Endodermal cell (in vitro differentiated cells): ENCODE measurements around the gene RPH3AL. TPM values are rescaled to one million over a fixed set of nuclear protein-coding genes. Genes with fewer than 3 reads are reported as not detected.

Source experiments
- DNase-seq: peaks from one replicate; pipeline ENCODE4 v3.0.0-alpha.2; 2017
- H3K27ac ChIP-seq: 2 replicates; pipeline ENCODE4 v1.5.1; 2013; ENCODE audit warnings: mild to moderate bottlenecking, low read depth, low read length, moderate library complexity
- H3K27me3 ChIP-seq: 2 replicates; pipeline ENCODE4 v1.6.1; 2013; ENCODE audit warnings: mild to moderate bottlenecking, low read length, moderate library complexity; ENCODE audit not compliant: insufficient read depth, control insufficient read depth, poor library complexity, severe bottlenecking
- H3K36me3 ChIP-seq: 2 replicates; pipeline ENCODE4 v1.7.0; 2013; ENCODE audit warnings: mild to moderate bottlenecking, low read length, moderate library complexity; ENCODE audit not compliant: control insufficient read depth, insufficient read depth
- H3K4me1 ChIP-seq: one replicate; pipeline ENCODE4 v1.7.0; 2013; ENCODE audit warnings: low read length; ENCODE audit not compliant: control insufficient read depth, insufficient read depth
- H3K4me3 ChIP-seq: 2 replicates; pipeline ENCODE4 v1.5.1; 2013; ENCODE audit warnings: mild to moderate bottlenecking, low read length, moderate library complexity
- H3K9ac ChIP-seq: 2 replicates; pipeline ENCODE4 v1.6.1; 2013; ENCODE audit warnings: mild to moderate bottlenecking, low read length, moderate library complexity; ENCODE audit not compliant: poor library complexity, severe bottlenecking; ENCODE audit errors: extremely low read depth
- H3K9me3 ChIP-seq: 2 replicates; pipeline ENCODE4 v1.6.1; 2013; ENCODE audit warnings: mild to moderate bottlenecking, low read length, moderate library complexity; ENCODE audit not compliant: control insufficient read depth
- H3K27ac Mint-ChIP-seq: 2 replicates; pipeline ENCODE4 v1.8.0; 2020; ENCODE audit warnings: mixed read lengths
- H3K27me3 Mint-ChIP-seq: 2 replicates; pipeline ENCODE4 v1.8.0; 2021; ENCODE audit warnings: mild to moderate bottlenecking, mixed read lengths; ENCODE audit not compliant: insufficient read depth
- H3K36me3 Mint-ChIP-seq: 2 replicates; pipeline ENCODE4 v1.8.0; 2020; ENCODE audit warnings: low read depth, mixed read lengths
- H3K4me1 Mint-ChIP-seq: 2 replicates; pipeline ENCODE4 v1.8.0; 2020; ENCODE audit warnings: mixed read lengths
- H3K4me3 Mint-ChIP-seq: 2 replicates; pipeline ENCODE4 v1.8.0; 2020; ENCODE audit warnings: mild to moderate bottlenecking, moderate library complexity, mixed read lengths
- H3K9me3 Mint-ChIP-seq: 2 replicates; pipeline ENCODE4 v1.8.0; 2020; ENCODE audit warnings: mild to moderate bottlenecking, mixed read lengths
- CTCF ChIP-seq: fragments of 200-600 bp; sonication (generic); conservative IDR thresholded peaks from 2 replicates; pipeline ENCODE4 v1.5.0; 2021; ENCODE audit warnings: antibody characterized with exemption, mild to moderate bottlenecking
- WGBS, 2 experiments: methylation state at CpG; one replicate each; pipeline versions ENCODE4 v1.1.5 to v1.1.7; 2013; ENCODE audit warnings: missing lambda C conversion rate in 2 of 2, mixed read lengths in 1 of 2; ENCODE audit not compliant: insufficient coverage in 1 of 2, insufficient read length in 1 of 2; 5-methylcytosine and 5-hydroxymethylcytosine counted together
- total RNA-seq, 2 donors: library from RNA; stranded (reverse); fragmentation: NEBNext Ultra II Directional in 1 of 2; extraction: Animal tissue kit (Norgen Biotek cat#: 25700) in 1 of 2; gene quantifications; 2 replicates in 1 of 2; 3 replicates in 1 of 2; pipeline ENCODE4 v1.2.1, GENCODE V29; 2021

Gene RPH3AL
- total RNA-seq, 2 donors from 2014 or later = 14.7 to 16.9 TPM

GRCh38 chr17:177762-178161 lies 174.8 kb downstream of the RPH3AL start:
- H3K27me3 Mint-ChIP-seq = peaks cover 43% of the 10 kb centered on the region
- DNase-seq = no peak
- H3K4me1 Mint-ChIP-seq = no peaks in the 10 kb centered on the region
- H3K36me3 Mint-ChIP-seq = no peaks in the 10 kb centered on the region
- TF ChIP-seq CTCF = no peak
- Histone ChIP-seq H3K27me3 (peaks cover 52% of the 10 kb centered on the region), H3K9me3 (no peaks in the 10 kb centered on the region), H3K4me3 (no peak overlapping the region), H3K9ac (no peak overlapping the region), H3K36me3 (no peaks in the 10 kb centered on the region), H3K27ac (no peak overlapping the region), H3K4me1 (no peaks in the 10 kb centered on the region)
- 91% methylated on average over 4 to 6 of the region's 6 CpGs for WGBS, 2 experiments
- H3K9me3 Mint-ChIP-seq = no peaks in the 10 kb centered on the region
- H3K27ac Mint-ChIP-seq = no peak overlapping the region
- H3K4me3 Mint-ChIP-seq = no peak overlapping the region

- no peak overlapping the region for H3K4me3 ChIP-seq
- no peaks in the 10 kb centered on the region for H3K36me3 Mint-ChIP-seq
- no peaks in the 10 kb centered on the region for H3K4me1 ChIP-seq
- H3K4me3 Mint-ChIP-seq = no peak overlapping the region
- DNase-seq = no peak
- peaks cover 46% of the 10 kb centered on the region for H3K27me3 ChIP-seq
- no peaks in the 10 kb centered on the region for H3K9me3 ChIP-seq
- H3K9me3 Mint-ChIP-seq = no peaks in the 10 kb centered on the region
- H3K27me3 Mint-ChIP-seq = peaks cover 37% of the 10 kb centered on the region
- no peak overlapping the region for H3K27ac Mint-ChIP-seq
- H3K36me3 ChIP-seq = no peaks in the 10 kb centered on the region
- 89 to 95% methylated on average over 3 of the region's 3 CpGs for WGBS, 2 experiments
- no peaks in the 10 kb centered on the region for H3K4me1 Mint-ChIP-seq
- no peak overlapping the region for H3K27ac ChIP-seq
- no peak overlapping the region for H3K9ac ChIP-seq
- TF ChIP-seq CTCF = no peak
These were observed 175.5 kb downstream of the RPH3AL start for GRCh38 chr17:177155-177554.

GRCh38 chr17:173166-173911 lies 179.3 kb downstream of the RPH3AL start:
- Histone ChIP-seq H3K9ac (no peak overlapping the region), H3K36me3 (no peaks in the 10 kb centered on the region), H3K4me3 (no peak overlapping the region), H3K9me3 (no peaks in the 10 kb centered on the region), H3K27ac (no peak overlapping the region), H3K27me3 (peaks cover 11% of the 10 kb centered on the region), H3K4me1 (no peaks in the 10 kb centered on the region)
- H3K9me3 Mint-ChIP-seq = no peaks in the 10 kb centered on the region
- peak overlapping the region; percentile 21 for H3K27ac Mint-ChIP-seq
- 86 to 91% methylated on average over 6 to 10 of the region's 10 CpGs for WGBS, 2 experiments
- no peak for TF ChIP-seq CTCF
- H3K4me1 Mint-ChIP-seq = no peaks in the 10 kb centered on the region
- DNase-seq = no peak
- H3K4me3 Mint-ChIP-seq = no peak overlapping the region
- peaks cover 11% of the 10 kb centered on the region for H3K27me3 Mint-ChIP-seq
- H3K36me3 Mint-ChIP-seq = no peaks in the 10 kb centered on the region
